ENCODE measurements around the gene DHRS2. TPM values are rescaled to one million over a fixed set of nuclear protein-coding genes. Genes with fewer than 3 reads are reported as not detected.

The DHRS2 gene
- total RNA-seq, 4 donors from 2014 or later: 0.12 TPM; not detected in 3

- WGBS, 2 donors (ENCODE audit: low coverage in 1 of 2): 60% methylated on average over 1 to 2 of the region's 2 CpGs
- peaks cover 4% of the 10 kb centered on the region for H3K27me3 ChIP-seq
- no peaks in the 10 kb centered on the region for H3K4me1 ChIP-seq
- H3K27ac ChIP-seq: no peak overlapping the region
- H3K4me3 ChIP-seq: no peak overlapping the region
- no peak for TF ChIP-seq EP300 (IDR thresholded peaks at IDR 0.05)
- H3K36me3 ChIP-seq: no peaks in the 10 kb centered on the region
- no peak for ATAC-seq
- H3K9me3 ChIP-seq: no peaks in the 10 kb centered on the region
Measured at GRCh38 chr14:23600322-23600707, 35.8 kb upstream of the DHRS2 start.

GRCh38 chr14:23600806-23601205 lies 35.4 kb upstream of the DHRS2 start:
- Histone ChIP-seq H3K36me3 (no peaks in the 10 kb centered on the region), H3K27ac (no peak overlapping the region), H3K4me3 (no peak overlapping the region), H3K9me3 (no peaks in the 10 kb centered on the region), H3K4me1 (no peaks in the 10 kb centered on the region), H3K27me3 (no peaks in the 10 kb centered on the region)
- 100% methylated on average over 1 of the region's 1 CpG; no CpG with 5 or more reads in 1 of the 2 donors for WGBS, 2 donors (ENCODE audit: low coverage in 1 of 2)
- no peak for ATAC-seq
- TF ChIP-seq CTCF (IDR thresholded peaks at IDR 0.05): no peak
- TF ChIP-seq EP300 (IDR thresholded peaks at IDR 0.05): no peak
- no peak for TF ChIP-seq POLR2A (IDR thresholded peaks at IDR 0.05)
- TF ChIP-seq POLR2AphosphoS5 (IDR thresholded peaks at IDR 0.05): no peak

GRCh38 chr14:23601424-23601823 lies 34.7 kb upstream of the DHRS2 start:
- H3K4me1 ChIP-seq: no peaks in the 10 kb centered on the region
- no peak for TF ChIP-seq POLR2A (IDR thresholded peaks at IDR 0.05)
- no peak for TF ChIP-seq CTCF (IDR thresholded peaks at IDR 0.05)
- no peak for TF ChIP-seq EP300 (IDR thresholded peaks at IDR 0.05)
- no peak for TF ChIP-seq POLR2AphosphoS5 (IDR thresholded peaks at IDR 0.05)
- H3K27ac ChIP-seq: no peak overlapping the region
- H3K4me3 ChIP-seq: no peak overlapping the region
- H3K9me3 ChIP-seq: no peaks in the 10 kb centered on the region
- H3K36me3 ChIP-seq: no peaks in the 10 kb centered on the region
- H3K27me3 ChIP-seq: peaks cover 2% of the 10 kb centered on the region
- no peak for ATAC-seq

- TF ChIP-seq POLR2AphosphoS5 (IDR thresholded peaks at IDR 0.05): no peak
- TF ChIP-seq POLR2A (IDR thresholded peaks at IDR 0.05): no peak
- Histone ChIP-seq H3K4me3 (no peak overlapping the region), H3K27me3 (peaks cover 6% of the 10 kb centered on the region), H3K9me3 (no peaks in the 10 kb centered on the region), H3K36me3 (no peaks in the 10 kb centered on the region), H3K27ac (no peak overlapping the region), H3K4me1 (no peaks in the 10 kb centered on the region)
- WGBS, 2 donors (ENCODE audit: low coverage in 1 of 2): no CpG with 5 or more reads among the region's 1 CpG
- ATAC-seq: no peak
Measured at GRCh38 chr14:23601845-23602180, 34.4 kb upstream of the DHRS2 start.

DNA sequence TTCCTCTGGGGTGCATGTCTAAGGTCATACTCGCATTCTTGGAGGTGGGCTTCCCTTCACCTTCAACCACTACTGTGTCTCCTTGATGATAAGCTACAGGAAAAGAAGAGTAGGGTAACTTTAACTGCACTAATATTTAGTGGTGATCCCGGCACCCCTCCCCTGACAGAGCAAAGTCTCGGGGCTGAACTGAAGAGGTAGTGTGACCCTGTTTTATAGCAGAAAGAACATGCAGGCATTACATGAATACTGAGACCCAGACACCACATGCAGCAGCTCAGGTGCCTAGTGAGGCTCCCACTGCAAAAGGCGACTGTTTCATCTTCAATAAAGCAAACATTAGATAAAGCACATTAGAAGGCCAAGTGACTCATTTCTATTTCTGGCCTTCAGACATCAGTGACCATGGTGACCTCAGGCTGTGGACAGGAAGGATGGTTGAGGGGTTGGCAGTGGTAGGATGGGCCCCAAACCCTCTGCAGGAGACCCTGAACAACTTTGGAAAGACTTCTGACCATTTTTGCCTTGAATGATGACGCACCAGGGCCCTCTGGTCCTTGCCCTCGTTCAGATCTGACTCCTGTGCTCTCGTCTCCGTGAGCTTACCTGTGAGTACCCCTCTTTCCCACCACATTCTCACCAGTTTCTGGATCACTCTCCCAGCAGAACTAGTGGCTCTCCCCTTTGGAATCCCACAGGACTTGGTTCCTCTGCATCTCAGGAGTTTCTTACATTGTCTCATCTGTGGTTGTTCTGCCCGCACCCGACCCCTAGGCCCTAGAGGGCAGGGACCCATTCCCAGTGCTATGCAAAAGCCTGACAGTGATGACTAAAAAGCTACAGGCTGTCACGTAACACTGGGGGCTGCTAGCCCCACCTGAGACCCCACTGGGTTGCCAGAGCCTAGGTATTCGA lies 33.7 kb upstream of the DHRS2 start:
- H3K27ac ChIP-seq: no peak overlapping the region
- peaks cover 12% of the 10 kb centered on the region for H3K27me3 ChIP-seq
- 70 to 92% methylated on average over 3 to 10 of the region's 12 CpGs for WGBS, 2 donors (ENCODE audit: low coverage in 1 of 2)
- no peak overlapping the region for H3K4me3 ChIP-seq
- H3K9me3 ChIP-seq: no peaks in the 10 kb centered on the region
- TF ChIP-seq POLR2A (IDR thresholded peaks at IDR 0.05): no peak
- TF ChIP-seq CTCF (IDR thresholded peaks at IDR 0.05): no peak
- TF ChIP-seq POLR2AphosphoS5 (IDR thresholded peaks at IDR 0.05): no peak
- TF ChIP-seq EP300 (IDR thresholded peaks at IDR 0.05): no peak
- no peaks in the 10 kb centered on the region for H3K4me1 ChIP-seq
- no peak for ATAC-seq
- H3K36me3 ChIP-seq: no peaks in the 10 kb centered on the region

- Histone ChIP-seq H3K4me3 (no peak overlapping the region), H3K27me3 (peaks cover 17% of the 10 kb centered on the region), H3K4me1 (no peaks in the 10 kb centered on the region), H3K27ac (no peak overlapping the region), H3K36me3 (no peaks in the 10 kb centered on the region), H3K9me3 (no peaks in the 10 kb centered on the region)
- WGBS, 2 donors (ENCODE audit: low coverage in 1 of 2): 100% methylated on average over 1 of the region's 2 CpGs; no CpG with 5 or more reads in 1 of the 2 donors
- TF ChIP-seq POLR2A (IDR thresholded peaks at IDR 0.05) (no peak), CTCF (IDR thresholded peaks at IDR 0.05) (no peak), EP300 (IDR thresholded peaks at IDR 0.05) (no peak), POLR2AphosphoS5 (IDR thresholded peaks at IDR 0.05) (no peak)
- ATAC-seq: no peak
Measured at GRCh38 chr14:23603103-23603502, 33.1 kb upstream of the DHRS2 start.
